Astrocyte of the hippocampus (primary cell): Measurements from ENCODE around the gene APEH.

Source experiments
- DNase-seq: peaks from one replicate; pipeline ENCODE4 v3.0.0; 2011; ENCODE audit warnings: low read depth, low spot score

Gene APEH

GRCh38 chr3:49673715-49674496, at the start of gene APEH:
Gene APEH (plus strand): TSS chr3:49674351. CDS start chr3:49674402, 51 bp downstream.
- peak; percentile 99 for DNase-seq

GRCh38 chr3:49625071-49625470, 49.1 kb upstream of the APEH start:
- DNase-seq, result no peak

GRCh38 chr3:49626101-49626581, 48.0 kb upstream of the APEH start:
- DNase-seq, result peak; percentile 45

- no peak for DNase-seq
Observed at GRCh38 chr3:49626796-49627195, 47.4 kb upstream of the APEH start.

- no peak for DNase-seq
Observed at GRCh38 chr3:49627634-49628033, 46.5 kb upstream of the APEH start.

GRCh38 chr3:49628249-49628648, 45.9 kb upstream of the APEH start:
- no peak for DNase-seq

GRCh38 chr3:49629451-49629850, 44.7 kb upstream of the APEH start:
- no peak for DNase-seq

GRCh38 chr3:49629866-49630265, 44.3 kb upstream of the APEH start:
- DNase-seq, result no peak

- no peak for DNase-seq
Observed at GRCh38 chr3:49630784-49631183, 43.4 kb upstream of the APEH start.

- no peak for DNase-seq
Observed at GRCh38 chr3:49634736-49635135, 39.4 kb upstream of the APEH start.

GRCh38 chr3:49636883-49637609, 37.1 kb upstream of the APEH start:
- DNase-seq, result no peak

- peak; percentile 65 for DNase-seq
Observed at GRCh38 chr3:49638445-49638844, 35.7 kb upstream of the APEH start.

GRCh38 chr3:49639551-49639950, 34.6 kb upstream of the APEH start:
- DNase-seq, result no peak

- no peak for DNase-seq
Observed at GRCh38 chr3:49641292-49641691, 32.9 kb upstream of the APEH start.

- no peak for DNase-seq
Observed at GRCh38 chr3:49641921-49642707, 32.0 kb upstream of the APEH start.

GRCh38 chr3:49642708-49643145, 31.4 kb upstream of the APEH start:
- DNase-seq, result no peak

GRCh38 chr3:49644684-49645083, 29.5 kb upstream of the APEH start:
- DNase-seq, result no peak

GRCh38 chr3:49646236-49646635, 27.9 kb upstream of the APEH start:
- DNase-seq, result no peak

GRCh38 chr3:49647741-49648140, 26.4 kb upstream of the APEH start:
- DNase-seq, result no peak

- DNase-seq, result no peak
Observed at GRCh38 chr3:49648354-49649019, 25.7 kb upstream of the APEH start.

- DNase-seq, result peak; percentile 43
Observed at GRCh38 chr3:49649576-49649975, 24.6 kb upstream of the APEH start.

GRCh38 chr3:49650177-49650576, 24.0 kb upstream of the APEH start:
- DNase-seq, result no peak
